ENCODE data around the gene DNAJC1. TPM values are rescaled to one million over a fixed set of nuclear protein-coding genes. Genes with fewer than 3 reads are reported as not detected.

The DNAJC1 gene
- total RNA-seq, 3 donors from 2014 or later, result 26.3 to 31.5 (median 30.3) TPM

- Histone ChIP-seq H3K9me3 (no peaks in the 10 kb centered on the region), H3K4me3 (no peak overlapping the region), H3K36me3 (ENCODE audit: low read depth) (no peaks in the 10 kb centered on the region), H3K4me1 (ENCODE audit: low read depth) (no peaks in the 10 kb centered on the region)
- TF ChIP-seq CTCF (IDR thresholded peaks at IDR 0.05), result no peak
- ATAC-seq (no peak), DNase-seq (no peak)
- intact Hi-C loops (cut with DNase I, micrococcal nuclease), result no loop called here
Observed at GRCh38 chr10:21771219-21771618, 232.3 kb downstream of the DNAJC1 start.

- intact Hi-C loops (cut with DNase I, micrococcal nuclease), result no loop called here
- Histone ChIP-seq H3K4me1 (ENCODE audit: low read depth) (no peaks in the 10 kb centered on the region), H3K4me3 (no peak overlapping the region), H3K9me3 (no peaks in the 10 kb centered on the region), H3K36me3 (ENCODE audit: low read depth) (no peaks in the 10 kb centered on the region)
- ATAC-seq (no peak), DNase-seq (no peak)
- TF ChIP-seq CTCF (IDR thresholded peaks at IDR 0.05), result no peak
Observed at GRCh38 chr10:21769041-21769440, 234.5 kb downstream of the DNAJC1 start.

- DNase-seq (no peak), ATAC-seq (no peak)
- Histone ChIP-seq H3K36me3 (ENCODE audit: low read depth) (no peaks in the 10 kb centered on the region), H3K9me3 (no peaks in the 10 kb centered on the region), H3K4me1 (ENCODE audit: low read depth) (no peaks in the 10 kb centered on the region), H3K4me3 (no peak overlapping the region)
- no peak for TF ChIP-seq CTCF (IDR thresholded peaks at IDR 0.05)
- intact Hi-C loops (cut with DNase I, micrococcal nuclease), result no loop called here
Observed at GRCh38 chr10:21764466-21765189, 238.9 kb downstream of the DNAJC1 start.

- intact Hi-C loops (cut with DNase I, micrococcal nuclease), result no loop called here
Observed at GRCh38 chr10:21760332-21760731, 243.2 kb downstream of the DNAJC1 start.

GRCh38 chr10:21759232-21759631 is 244.3 kb downstream of the DNAJC1 start:
- Histone ChIP-seq H3K9me3 (no peaks in the 10 kb centered on the region), H3K4me3 (no peak overlapping the region), H3K4me1 (ENCODE audit: low read depth) (no peaks in the 10 kb centered on the region), H3K36me3 (ENCODE audit: low read depth) (peaks cover 2% of the 10 kb centered on the region)
- intact Hi-C loops (cut with DNase I, micrococcal nuclease), result no loop called here
- ATAC-seq (no peak), DNase-seq (no peak)
- no peak for TF ChIP-seq CTCF (IDR thresholded peaks at IDR 0.05)

More at GRCh38 chr10:21760332-21760731, 243.2 kb downstream of the DNAJC1 start:
- DNase-seq (no peak), ATAC-seq (no peak)
- no peaks in the 10 kb centered on the region for H3K9me3 ChIP-seq
- no peaks in the 10 kb centered on the region for H3K4me1 ChIP-seq (ENCODE audit: low read depth)
- H3K4me3 ChIP-seq, result no peak overlapping the region
- peaks cover 2% of the 10 kb centered on the region for H3K36me3 ChIP-seq (ENCODE audit: low read depth)
- no peak for TF ChIP-seq CTCF (IDR thresholded peaks at IDR 0.05)

Data from mucosa of descending colon (tissue), 3 donors.